HuH-7.5 (cell line): ENCODE results near the gene RNF10.
A peak's percentile ranks its signal among the peaks of the same experiment; 100 is the strongest.
"Not testable (repeated sequence)": the region's sequence is repeated elsewhere in the genome, so short reads cannot be mapped to it uniquely, and the experiment has no call there.

Source experiments
- DNase-seq: peaks from one replicate; pipeline ENCODE4 v3.0.0; 2011; ENCODE audit warnings: low spot score

The RNF10 gene

GRCh38 chr12:120580787-120581723 lies 46.9 kb downstream of the RNF10 start, which contains the start of gene POP5:
Gene POP5 (minus strand): TSS chr12:120581402. CDS start chr12:120581362, 40 bp downstream.
- peak; percentile 72 for DNase-seq

GRCh38 chr12:120581998-120582397 lies 47.8 kb downstream of the RNF10 start:
- DNase-seq = no peak

GRCh38 chr12:120583478-120584030 lies 49.4 kb downstream of the RNF10 start:
- DNase-seq = peak; percentile 49

- DNase-seq = peak; percentile 22
Measured at GRCh38 chr12:120584343-120585149, 50.4 kb downstream of the RNF10 start.

GRCh38 chr12:120586206-120586605 lies 52.0 kb downstream of the RNF10 start:
- DNase-seq = no peak

- no peak for DNase-seq
Measured at GRCh38 chr12:120586860-120587259, 52.7 kb downstream of the RNF10 start.

- no peak for DNase-seq
Measured at GRCh38 chr12:120588371-120588770, 54.2 kb downstream of the RNF10 start.

GRCh38 chr12:120588948-120589930 lies 55.1 kb downstream of the RNF10 start:
- no peak for DNase-seq

GRCh38 chr12:120590741-120591407 lies 56.7 kb downstream of the RNF10 start:
- DNase-seq = no peak

GRCh38 chr12:120592121-120593049 lies 58.2 kb downstream of the RNF10 start:
- no peak for DNase-seq

GRCh38 chr12:120596901-120597300 lies 62.7 kb downstream of the RNF10 start:
- DNase-seq = no peak

- DNase-seq = no peak
Measured at GRCh38 chr12:120597861-120598260, 63.7 kb downstream of the RNF10 start.

- no peak for DNase-seq
Measured at GRCh38 chr12:120598674-120599463, 64.7 kb downstream of the RNF10 start.

- DNase-seq = no peak
Measured at GRCh38 chr12:120599672-120600552, 65.8 kb downstream of the RNF10 start.

- DNase-seq = not testable (repeated sequence)
Measured at GRCh38 chr12:120602416-120602815, 68.3 kb downstream of the RNF10 start.

- no peak for DNase-seq
Measured at GRCh38 chr12:120610560-120610959, 76.4 kb downstream of the RNF10 start.

- DNase-seq = not testable (repeated sequence)
Measured at GRCh38 chr12:120611534-120611933, 77.4 kb downstream of the RNF10 start.

- no peak for DNase-seq
Measured at GRCh38 chr12:120614848-120615247, 80.7 kb downstream of the RNF10 start.
